SK-N-SH (cell line): ENCODE data around the gene EMCN. TPM values are rescaled to one million over a fixed set of nuclear protein-coding genes. Genes with fewer than 3 reads are reported as not detected.

Experiments used
- CTCF ChIA-PET: fragments of 300-600, 350-600 bp; formaldehyde crosslinking; extraction: SDS; loops from one replicate; lab custom pipeline; 2021; lab: Yijun Ruan, JAX
- POLR2A ChIA-PET: fragments of 350-600 bp; sonication (Branson Sonifier 250); formaldehyde crosslinking; extraction: SDS; loops from one replicate; lab custom pipeline; 2020; ENCODE audit warnings: antibody characterized with exemption, inconsistent platforms; lab: Yijun Ruan, JAX
- DNase-seq: peaks from one replicate; pipeline ENCODE4 v3.0.0; 2012
- H2AFZ ChIP-seq: fragments of 200-600 bp; sonication (generic); 2 replicates; pipeline ENCODE4 v1.8.1; 2016; ENCODE audit warnings: antibody characterized with exemption, mild to moderate bottlenecking, low read depth
- H3F3A ChIP-seq: fragments of 200-600 bp; sonication (generic); replicated peaks from 2 replicates; pipeline ENCODE3; 2016; ENCODE audit warnings: antibody characterized with exemption, mild to moderate bottlenecking; ENCODE audit not compliant: insufficient read depth
- H3K27ac ChIP-seq, 2 experiments: fragments of 200-500 bp in 1 of 2; fragments of 200-600 bp in 1 of 2; sonication (Bioruptor generic) in 1 of 2; sonication (generic), shearing (Covaris generic) in 1 of 2; 2 replicates each; pipeline versions ENCODE4 v1.5.1 to v1.6.1; 2014 to 2016; ENCODE audit warnings: low read depth in 2 of 2, inconsistent platforms in 1 of 2, low read length in 1 of 2, mild to moderate bottlenecking in 1 of 2, mixed read lengths in 1 of 2
- H3K27me3 ChIP-seq: fragments of 200-600 bp; sonication (generic), shearing (Covaris generic); 2 replicates; pipeline ENCODE4 v1.6.1; 2016; ENCODE audit warnings: mixed run types; ENCODE audit not compliant: insufficient read depth
- H3K36me3 ChIP-seq, 2 experiments: fragments of 200-500 bp in 1 of 2; fragments of 200-600 bp in 1 of 2; sonication (Bioruptor generic) in 1 of 2; sonication (generic) in 1 of 2; replicated peaks in 1 of 2; 2 replicates each; pipeline versions ENCODE3 to v1.5.1; 2014 to 2016; ENCODE audit warnings: low read length in 1 of 2, mild to moderate bottlenecking in 1 of 2; ENCODE audit not compliant: insufficient read depth in 2 of 2, control insufficient read depth in 1 of 2
- H3K4me1 ChIP-seq, 2 experiments: fragments of 200-500 bp in 1 of 2; fragments of 200-600 bp in 1 of 2; sonication (Bioruptor generic) in 1 of 2; sonication (generic), shearing (Covaris generic) in 1 of 2; 2 replicates each; pipeline versions ENCODE4 v1.5.1 to v1.6.1; 2014 to 2016; ENCODE audit warnings: low read depth in 1 of 2, low read length in 1 of 2, mixed run types in 1 of 2; ENCODE audit not compliant: insufficient read depth in 2 of 2, control insufficient read depth in 1 of 2
- H3K4me2 ChIP-seq: fragments of 200-600 bp; sonication (generic), shearing (Covaris generic); 2 replicates; pipeline ENCODE4 v1.6.1; 2017; ENCODE audit warnings: mixed run types
- H3K4me3 ChIP-seq, 2 experiments: fragments of 200-500 bp in 1 of 2; fragments of 200-600 bp in 1 of 2; sonication (Bioruptor generic) in 1 of 2; sonication (generic), shearing (Covaris generic) in 1 of 2; 2 replicates each; pipeline versions ENCODE4 v1.5.1 to v1.8.1; 2014 to 2016; ENCODE audit warnings: low read depth in 2 of 2, inconsistent platforms in 1 of 2, low read length in 1 of 2, mild to moderate bottlenecking in 1 of 2, mixed read lengths in 1 of 2, moderate library complexity in 1 of 2
- H3K79me2 ChIP-seq: fragments of 200-600 bp; sonication (generic); 2 replicates; pipeline ENCODE4 v1.8.1; 2017; ENCODE audit warnings: mild to moderate bottlenecking; ENCODE audit not compliant: insufficient read depth
- H3K9ac ChIP-seq: fragments of 200-600 bp; sonication (generic); 2 replicates; pipeline ENCODE4 v1.6.1; 2017; ENCODE audit warnings: mixed run types
- H3K9me2 ChIP-seq: fragments of 200-600 bp; sonication (generic); 2 replicates; pipeline ENCODE4 v1.6.1; 2017; ENCODE audit warnings: mixed run types
- H3K9me3 ChIP-seq: fragments of 200-600 bp; sonication (generic); 2 replicates; pipeline ENCODE4 v1.6.1; 2017; ENCODE audit warnings: mixed run types, mild to moderate bottlenecking, moderate library complexity
- H4K20me1 ChIP-seq: fragments of 200-600 bp; sonication (generic); 2 replicates; pipeline ENCODE4 v1.6.1; 2017; ENCODE audit warnings: mild to moderate bottlenecking, mixed run types; ENCODE audit not compliant: insufficient read depth
- CHD2 ChIP-seq: fragments of 150-350 bp; IDR thresholded peaks from 2 replicates; pipeline ENCODE4 v1.6.1; 2018; ENCODE audit warnings: low read length; ENCODE audit not compliant: partially characterized antibody
- EZH2phosphoT487 ChIP-seq: fragments of 200-600 bp; sonication (generic); IDR thresholded peaks from 2 replicates; pipeline ENCODE4 v1.6.1; 2017; ENCODE audit warnings: low read depth, mixed run types, mild to moderate bottlenecking, antibody characterized with exemption, moderate library complexity, borderline replicate concordance
- FOSL2 ChIP-seq: IDR thresholded peaks from 2 replicates; pipeline ENCODE4 v1.4.0; 2012; ENCODE audit warnings: low read depth, mild to moderate bottlenecking, moderate library complexity, borderline replicate concordance
- GABPA ChIP-seq: IDR thresholded peaks from 2 replicates; pipeline ENCODE4 v1.4.0; 2012; ENCODE audit warnings: low read depth, mild to moderate bottlenecking
- GATA2 ChIP-seq: sonication (generic); formaldehyde crosslinking; IDR thresholded peaks from 2 replicates; pipeline ENCODE4 v1.5.0; 2020; ENCODE audit warnings: mild to moderate bottlenecking, missing genetic modification reagents
- MEF2A ChIP-seq: IDR thresholded peaks from 2 replicates; pipeline ENCODE4 v1.4.0; 2012; ENCODE audit warnings: low read depth, borderline replicate concordance
- MXI1 ChIP-seq: IDR thresholded peaks from 2 replicates; pipeline ENCODE4 v1.6.1; 2012; ENCODE audit warnings: mild to moderate bottlenecking, low read depth, low read length, improper control_type of control experiment
- NFIC ChIP-seq: IDR thresholded peaks from 2 replicates; pipeline ENCODE4 v1.4.0; 2012; ENCODE audit warnings: borderline replicate concordance
- NRF1 ChIP-seq: IDR thresholded peaks from 2 replicates; pipeline ENCODE4 v1.6.1; 2012; ENCODE audit warnings: low read depth, mild to moderate bottlenecking, low read length
- POLR2AphosphoS5 ChIP-seq: IDR thresholded peaks from 2 replicates; pipeline ENCODE4 v1.6.1; 2012; ENCODE audit warnings: low read depth, low read length
- RXRA ChIP-seq: IDR thresholded peaks from 2 replicates; pipeline ENCODE4 v1.4.0; 2012; ENCODE audit warnings: low read depth, mild to moderate bottlenecking, borderline replicate concordance
- TAF1 ChIP-seq: IDR thresholded peaks from 2 replicates; pipeline ENCODE4 v1.6.1; 2012; ENCODE audit warnings: low read depth, mild to moderate bottlenecking, low read length, moderate library complexity, borderline replicate concordance
- USF1 ChIP-seq: IDR thresholded peaks from 2 replicates; pipeline ENCODE4 v1.4.0; 2012; ENCODE audit warnings: low read depth, borderline replicate concordance
- WGBS: methylation state at CpG from one replicate; pipeline ENCODE4 v1.1.6; 2017; ENCODE audit warnings: low lambda C conversion rate; 5-methylcytosine and 5-hydroxymethylcytosine counted together
- polyA plus RNA-seq, 3 experiments: library from polyadenylated mRNA; depleted of rRNA; stranded (reverse); fragments of >200 nt; gene quantifications; 2 replicates each; pipeline ENCODE4 v1.2.3, GENCODE V29; 2012
- TF ChIP-seq, protein P1 (sequence below): IDR thresholded peaks from 2 replicates; pipeline ENCODE4 v1.6.1; 2012; ENCODE audit warnings: mild to moderate bottlenecking, low read depth, low read length, moderate library complexity
- TF ChIP-seq, protein P2 (sequence below): fragments of 200-600 bp; sonication (generic); IDR thresholded peaks from 2 replicates; pipeline ENCODE4 v1.6.1; 2017; ENCODE audit warnings: antibody characterized with exemption, mild to moderate bottlenecking, moderate library complexity
- TF ChIP-seq, protein P3 (sequence below): IDR thresholded peaks from 2 replicates; pipeline ENCODE4 v1.4.0; 2012; ENCODE audit warnings: low read depth, borderline replicate concordance
- TF ChIP-seq, protein P4 (sequence below): IDR thresholded peaks from 2 replicates; pipeline ENCODE4 v1.4.0; 2012; ENCODE audit warnings: low read depth

The EMCN gene
- polyA plus RNA-seq, 1 of the 3 experiments (the other 2 are of a cell fraction): 0.30 TPM

DNA sequence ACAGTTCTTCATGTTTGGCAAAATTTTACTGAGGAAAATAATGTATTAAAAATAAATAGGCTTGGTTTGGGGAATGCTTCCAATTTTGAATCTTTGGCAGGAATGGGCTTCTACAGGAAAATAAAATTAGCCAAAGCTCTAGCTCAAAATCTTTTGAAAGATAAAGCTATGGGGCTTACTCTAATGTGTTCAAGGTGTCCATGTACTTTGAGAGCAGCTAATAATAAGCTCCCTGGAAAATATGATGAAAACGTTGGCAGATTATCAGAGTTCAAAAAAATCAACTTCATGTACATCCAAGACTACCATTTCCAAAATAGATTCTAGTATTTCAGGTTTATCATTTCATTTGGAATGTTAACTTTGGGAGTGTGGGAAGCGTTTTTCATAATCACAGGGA, 158.4 kb downstream of the EMCN start (continued):
- TF ChIP-seq CHD2 (no peak), TAF1 (no peak), GABPA (no peak), RXRA (no peak), MXI1 (no peak)

DNA sequence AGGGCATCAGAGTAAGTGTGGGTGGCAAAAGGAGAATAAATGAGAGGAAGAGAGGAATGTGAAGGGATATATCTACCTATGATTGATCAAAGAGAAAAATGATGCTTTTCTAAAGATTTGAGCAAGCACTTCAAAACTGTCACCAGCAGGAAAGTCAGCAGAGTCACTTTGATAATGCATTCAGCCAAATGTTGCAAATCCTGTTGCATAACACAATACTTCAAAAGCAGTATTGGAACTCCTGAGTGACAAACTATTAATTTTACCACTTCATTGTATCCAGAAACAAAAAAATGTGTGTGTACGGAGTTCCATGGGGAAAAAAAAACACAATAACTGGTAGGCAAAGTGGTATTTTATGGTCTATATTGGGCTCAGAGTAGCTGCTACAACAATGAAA, 160.3 kb downstream of the EMCN start:
- TF ChIP-seq, protein P1, sequence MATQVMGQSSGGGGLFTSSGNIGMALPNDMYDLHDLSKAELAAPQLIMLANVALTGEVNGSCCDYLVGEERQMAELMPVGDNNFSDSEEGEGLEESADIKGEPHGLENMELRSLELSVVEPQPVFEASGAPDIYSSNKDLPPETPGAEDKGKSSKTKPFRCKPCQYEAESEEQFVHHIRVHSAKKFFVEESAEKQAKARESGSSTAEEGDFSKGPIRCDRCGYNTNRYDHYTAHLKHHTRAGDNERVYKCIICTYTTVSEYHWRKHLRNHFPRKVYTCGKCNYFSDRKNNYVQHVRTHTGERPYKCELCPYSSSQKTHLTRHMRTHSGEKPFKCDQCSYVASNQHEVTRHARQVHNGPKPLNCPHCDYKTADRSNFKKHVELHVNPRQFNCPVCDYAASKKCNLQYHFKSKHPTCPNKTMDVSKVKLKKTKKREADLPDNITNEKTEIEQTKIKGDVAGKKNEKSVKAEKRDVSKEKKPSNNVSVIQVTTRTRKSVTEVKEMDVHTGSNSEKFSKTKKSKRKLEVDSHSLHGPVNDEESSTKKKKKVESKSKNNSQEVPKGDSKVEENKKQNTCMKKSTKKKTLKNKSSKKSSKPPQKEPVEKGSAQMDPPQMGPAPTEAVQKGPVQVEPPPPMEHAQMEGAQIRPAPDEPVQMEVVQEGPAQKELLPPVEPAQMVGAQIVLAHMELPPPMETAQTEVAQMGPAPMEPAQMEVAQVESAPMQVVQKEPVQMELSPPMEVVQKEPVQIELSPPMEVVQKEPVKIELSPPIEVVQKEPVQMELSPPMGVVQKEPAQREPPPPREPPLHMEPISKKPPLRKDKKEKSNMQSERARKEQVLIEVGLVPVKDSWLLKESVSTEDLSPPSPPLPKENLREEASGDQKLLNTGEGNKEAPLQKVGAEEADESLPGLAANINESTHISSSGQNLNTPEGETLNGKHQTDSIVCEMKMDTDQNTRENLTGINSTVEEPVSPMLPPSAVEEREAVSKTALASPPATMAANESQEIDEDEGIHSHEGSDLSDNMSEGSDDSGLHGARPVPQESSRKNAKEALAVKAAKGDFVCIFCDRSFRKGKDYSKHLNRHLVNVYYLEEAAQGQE: no peak
- TF ChIP-seq NRF1: no peak
- no peak for TF ChIP-seq GATA2 (CRISPR knock-in tag)
- TF ChIP-seq EZH2phosphoT487: no peak
- TF ChIP-seq USF1: no peak
- TF ChIP-seq, protein P2, sequence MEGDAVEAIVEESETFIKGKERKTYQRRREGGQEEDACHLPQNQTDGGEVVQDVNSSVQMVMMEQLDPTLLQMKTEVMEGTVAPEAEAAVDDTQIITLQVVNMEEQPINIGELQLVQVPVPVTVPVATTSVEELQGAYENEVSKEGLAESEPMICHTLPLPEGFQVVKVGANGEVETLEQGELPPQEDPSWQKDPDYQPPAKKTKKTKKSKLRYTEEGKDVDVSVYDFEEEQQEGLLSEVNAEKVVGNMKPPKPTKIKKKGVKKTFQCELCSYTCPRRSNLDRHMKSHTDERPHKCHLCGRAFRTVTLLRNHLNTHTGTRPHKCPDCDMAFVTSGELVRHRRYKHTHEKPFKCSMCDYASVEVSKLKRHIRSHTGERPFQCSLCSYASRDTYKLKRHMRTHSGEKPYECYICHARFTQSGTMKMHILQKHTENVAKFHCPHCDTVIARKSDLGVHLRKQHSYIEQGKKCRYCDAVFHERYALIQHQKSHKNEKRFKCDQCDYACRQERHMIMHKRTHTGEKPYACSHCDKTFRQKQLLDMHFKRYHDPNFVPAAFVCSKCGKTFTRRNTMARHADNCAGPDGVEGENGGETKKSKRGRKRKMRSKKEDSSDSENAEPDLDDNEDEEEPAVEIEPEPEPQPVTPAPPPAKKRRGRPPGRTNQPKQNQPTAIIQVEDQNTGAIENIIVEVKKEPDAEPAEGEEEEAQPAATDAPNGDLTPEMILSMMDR: no peak
- no peak for TF ChIP-seq MEF2A
- TF ChIP-seq, protein P3, sequence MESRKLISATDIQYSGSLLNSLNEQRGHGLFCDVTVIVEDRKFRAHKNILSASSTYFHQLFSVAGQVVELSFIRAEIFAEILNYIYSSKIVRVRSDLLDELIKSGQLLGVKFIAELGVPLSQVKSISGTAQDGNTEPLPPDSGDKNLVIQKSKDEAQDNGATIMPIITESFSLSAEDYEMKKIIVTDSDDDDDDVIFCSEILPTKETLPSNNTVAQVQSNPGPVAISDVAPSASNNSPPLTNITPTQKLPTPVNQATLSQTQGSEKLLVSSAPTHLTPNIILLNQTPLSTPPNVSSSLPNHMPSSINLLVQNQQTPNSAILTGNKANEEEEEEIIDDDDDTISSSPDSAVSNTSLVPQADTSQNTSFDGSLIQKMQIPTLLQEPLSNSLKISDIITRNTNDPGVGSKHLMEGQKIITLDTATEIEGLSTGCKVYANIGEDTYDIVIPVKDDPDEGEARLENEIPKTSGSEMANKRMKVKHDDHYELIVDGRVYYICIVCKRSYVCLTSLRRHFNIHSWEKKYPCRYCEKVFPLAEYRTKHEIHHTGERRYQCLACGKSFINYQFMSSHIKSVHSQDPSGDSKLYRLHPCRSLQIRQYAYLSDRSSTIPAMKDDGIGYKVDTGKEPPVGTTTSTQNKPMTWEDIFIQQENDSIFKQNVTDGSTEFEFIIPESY: no peak
- TF ChIP-seq, protein P4, sequence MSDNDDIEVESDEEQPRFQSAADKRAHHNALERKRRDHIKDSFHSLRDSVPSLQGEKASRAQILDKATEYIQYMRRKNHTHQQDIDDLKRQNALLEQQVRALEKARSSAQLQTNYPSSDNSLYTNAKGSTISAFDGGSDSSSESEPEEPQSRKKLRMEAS: no peak
- no peak for TF ChIP-seq POLR2AphosphoS5
- no peak for TF ChIP-seq FOSL2
- TF ChIP-seq GABPA: no peak
- no peak for TF ChIP-seq MXI1
- TF ChIP-seq NFIC: no peak
- no peaks in the 10 kb centered on the region for H3K4me1 ChIP-seq
- H3K9me3 ChIP-seq: no peaks in the 10 kb centered on the region
- no peaks in the 10 kb centered on the region for H3K79me2 ChIP-seq
- ChIA-PET CTCF (no interaction called here), POLR2A (no interaction called here)
- H4K20me1 ChIP-seq: no peaks in the 10 kb centered on the region
- no peak overlapping the region for H3K27ac ChIP-seq
- no peak overlapping the region for H3K4me2 ChIP-seq
- no peaks in the 10 kb centered on the region for H3K27me3 ChIP-seq
- H3K4me3 ChIP-seq: no peak overlapping the region
- WGBS: 81% methylated on average over 1 of the region's 1 CpG
- no peaks in the 10 kb centered on the region for H3K9me2 ChIP-seq
- no peaks in the 10 kb centered on the region for H3K36me3 ChIP-seq
- no peaks in the 10 kb centered on the region for H3F3A ChIP-seq
- no peak overlapping the region for H3K9ac ChIP-seq
- no peak overlapping the region for H2AFZ ChIP-seq
- DNase-seq: no peak
